ENCODE data around the gene SRRM5.
"Not testable (repeated sequence)": the region's sequence is repeated elsewhere in the genome, so short reads cannot be mapped to it uniquely, and the experiment has no call there.

The SRRM5 gene

GRCh38 chr19:43586346-43586745, 25.5 kb upstream of the SRRM5 start:
- Histone ChIP-seq H3K79me2 (ENCODE audit: control insufficient read depth, low read length) (no peaks in the 10 kb centered on the region), H3K27me3 (ENCODE audit: control insufficient read depth, low read length) (no peaks in the 10 kb centered on the region), H3K4me1 (ENCODE audit: control insufficient read depth, low read length) (peaks cover 44% of the 10 kb centered on the region), H3K4me3 (ENCODE audit: low read length) (no peak overlapping the region), H3F3A (ENCODE audit: control insufficient read depth, insufficient read depth) (peaks cover 10% of the 10 kb centered on the region), H4K20me1 (ENCODE audit: control insufficient read depth, insufficient read depth, low read depth, low read length) (no peaks in the 10 kb centered on the region), H3K27ac (ENCODE audit: low read depth, low read length) (no peak overlapping the region), H3K4me2 (ENCODE audit: low read length) (no peak overlapping the region), H3K9me2 (replicated peaks; ENCODE audit: control insufficient read depth, low read length) (no peaks in the 10 kb centered on the region), H3K36me3 (ENCODE audit: control insufficient read depth, low read length) (peaks cover 3% of the 10 kb centered on the region; the same call in 1 of the 2 replicates), H3K9me3 (ENCODE audit: control insufficient read depth, insufficient read depth, low read length) (no peaks in the 10 kb centered on the region)
- TF ChIP-seq CTCF (IDR thresholded peaks at IDR 0.05; ENCODE audit: low read depth, low read length, poor library complexity, severe bottlenecking) (no peak), EZH2phosphoT487 (IDR thresholded peaks at IDR 0.05; ENCODE audit: borderline replicate concordance, low read length) (no peak)

- not testable (repeated sequence) for H3F3A ChIP-seq (ENCODE audit: control insufficient read depth, insufficient read depth); H3K36me3 ChIP-seq (ENCODE audit: control insufficient read depth, low read length); H4K20me1 ChIP-seq (ENCODE audit: control insufficient read depth, insufficient read depth, low read depth, low read length); H3K79me2 ChIP-seq (ENCODE audit: control insufficient read depth, low read length); H3K4me3 ChIP-seq (ENCODE audit: low read length); H3K4me2 ChIP-seq (ENCODE audit: low read length); H3K9me3 ChIP-seq (ENCODE audit: control insufficient read depth, insufficient read depth, low read length); H3K27ac ChIP-seq (ENCODE audit: low read depth, low read length); H3K9me2 ChIP-seq (replicated peaks; ENCODE audit: control insufficient read depth, low read length); H3K27me3 ChIP-seq (ENCODE audit: control insufficient read depth, low read length)
- peaks cover 37% of the 10 kb centered on the region for H3K4me1 ChIP-seq (ENCODE audit: control insufficient read depth, low read length)
Observed at GRCh38 chr19:43587029-43587428, 24.9 kb upstream of the SRRM5 start.

GRCh38 chr19:43589277-43589676, 22.6 kb upstream of the SRRM5 start:
- H3K4me1 ChIP-seq (ENCODE audit: control insufficient read depth, low read length), result peaks cover 20% of the 10 kb centered on the region
- no peak overlapping the region for H3K4me2 ChIP-seq (ENCODE audit: low read length)

GRCh38 chr19:43589678-43590077, 22.2 kb upstream of the SRRM5 start:
- no peak overlapping the region for H3K27ac ChIP-seq (ENCODE audit: low read depth, low read length)
- TF ChIP-seq CTCF (IDR thresholded peaks at IDR 0.05; ENCODE audit: low read depth, low read length, poor library complexity, severe bottlenecking), result no peak
- no peak for TF ChIP-seq EZH2phosphoT487 (IDR thresholded peaks at IDR 0.05; ENCODE audit: borderline replicate concordance, low read length)
- no peaks in the 10 kb centered on the region for H3K9me2 ChIP-seq (replicated peaks; ENCODE audit: control insufficient read depth, low read length)
- peaks cover 8% of the 10 kb centered on the region for H3K79me2 ChIP-seq (ENCODE audit: control insufficient read depth, low read length)
- H3K4me3 ChIP-seq (ENCODE audit: low read length), result no peak overlapping the region
- H3K9me3 ChIP-seq (ENCODE audit: control insufficient read depth, insufficient read depth, low read length), result no peaks in the 10 kb centered on the region
- no peaks in the 10 kb centered on the region for H3F3A ChIP-seq (ENCODE audit: control insufficient read depth, insufficient read depth)
- no peaks in the 10 kb centered on the region for H3K27me3 ChIP-seq (ENCODE audit: control insufficient read depth, low read length)
- H3K4me2 ChIP-seq (ENCODE audit: low read length), result no peak overlapping the region
- H3K36me3 ChIP-seq (ENCODE audit: control insufficient read depth, low read length), result peaks cover 21% of the 10 kb centered on the region
- H3K4me1 ChIP-seq (ENCODE audit: control insufficient read depth, low read length), result peaks cover 16% of the 10 kb centered on the region
- no peaks in the 10 kb centered on the region for H4K20me1 ChIP-seq (ENCODE audit: control insufficient read depth, insufficient read depth, low read depth, low read length)

More at GRCh38 chr19:43589277-43589676, 22.6 kb upstream of the SRRM5 start:
- Histone ChIP-seq H3K9me2 (replicated peaks; ENCODE audit: control insufficient read depth, low read length) (no peaks in the 10 kb centered on the region), H3K9me3 (ENCODE audit: control insufficient read depth, insufficient read depth, low read length) (no peaks in the 10 kb centered on the region), H3K27me3 (ENCODE audit: control insufficient read depth, low read length) (no peaks in the 10 kb centered on the region), H3F3A (ENCODE audit: control insufficient read depth, insufficient read depth) (0 out of 2 replicates have a peak, but pooled peaks cover 3% of the 10 kb centered on the region), H3K36me3 (ENCODE audit: control insufficient read depth, low read length) (peaks cover 20% of the 10 kb centered on the region), H4K20me1 (ENCODE audit: control insufficient read depth, insufficient read depth, low read depth, low read length) (no peaks in the 10 kb centered on the region), H3K27ac (ENCODE audit: low read depth, low read length) (no peak overlapping the region), H3K79me2 (ENCODE audit: control insufficient read depth, low read length) (peaks cover 7% of the 10 kb centered on the region), H3K4me3 (ENCODE audit: low read length) (no peak overlapping the region)
- TF ChIP-seq CTCF (IDR thresholded peaks at IDR 0.05; ENCODE audit: low read depth, low read length, poor library complexity, severe bottlenecking) (no peak), EZH2phosphoT487 (IDR thresholded peaks at IDR 0.05; ENCODE audit: borderline replicate concordance, low read length) (no peak)

All from DOHH2 (cell line).